PC-3 (cell line): ENCODE measurements around the gene GADD45G.

Experiments
- EZH2 ChIP-seq: fragments of 300-600 bp; sonication (generic); IDR thresholded peaks from one replicate; pipeline ENCODE4 v1.6.1; 2017; ENCODE audit warnings: antibody characterized with exemption, mild to moderate bottlenecking, low read length; ENCODE audit not compliant: unreplicated experiment
- TF ChIP-seq, protein P1 (sequence below): fragments of 300-600 bp; sonication (generic); conservative IDR thresholded peaks from 2 replicates; pipeline ENCODE4 v1.5.1; 2017; ENCODE audit warnings: antibody characterized with exemption, low read depth, mild to moderate bottlenecking, low read length

DNA sequence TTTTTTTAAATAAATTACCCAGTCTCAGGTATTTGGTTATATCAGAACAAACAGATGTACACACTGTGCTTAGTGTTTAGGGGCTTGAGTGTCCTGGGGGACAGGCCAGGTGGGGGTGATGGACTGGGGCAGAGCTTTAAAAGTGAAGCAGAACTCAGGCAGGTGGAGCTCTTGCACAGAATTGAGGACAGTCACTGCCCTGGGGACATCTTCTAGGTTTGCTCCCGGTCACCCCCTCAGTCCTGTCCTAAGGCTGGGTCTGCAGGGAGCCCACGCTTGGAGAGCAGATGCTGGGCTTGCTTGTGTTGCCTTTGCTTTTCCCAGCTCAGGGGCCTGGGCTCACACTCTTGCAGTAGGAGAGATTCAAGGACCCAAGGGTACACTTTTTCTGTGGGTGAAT, 10.8 kb downstream of the GADD45G start:
- no peak for TF ChIP-seq EZH2
- TF ChIP-seq, protein P1, sequence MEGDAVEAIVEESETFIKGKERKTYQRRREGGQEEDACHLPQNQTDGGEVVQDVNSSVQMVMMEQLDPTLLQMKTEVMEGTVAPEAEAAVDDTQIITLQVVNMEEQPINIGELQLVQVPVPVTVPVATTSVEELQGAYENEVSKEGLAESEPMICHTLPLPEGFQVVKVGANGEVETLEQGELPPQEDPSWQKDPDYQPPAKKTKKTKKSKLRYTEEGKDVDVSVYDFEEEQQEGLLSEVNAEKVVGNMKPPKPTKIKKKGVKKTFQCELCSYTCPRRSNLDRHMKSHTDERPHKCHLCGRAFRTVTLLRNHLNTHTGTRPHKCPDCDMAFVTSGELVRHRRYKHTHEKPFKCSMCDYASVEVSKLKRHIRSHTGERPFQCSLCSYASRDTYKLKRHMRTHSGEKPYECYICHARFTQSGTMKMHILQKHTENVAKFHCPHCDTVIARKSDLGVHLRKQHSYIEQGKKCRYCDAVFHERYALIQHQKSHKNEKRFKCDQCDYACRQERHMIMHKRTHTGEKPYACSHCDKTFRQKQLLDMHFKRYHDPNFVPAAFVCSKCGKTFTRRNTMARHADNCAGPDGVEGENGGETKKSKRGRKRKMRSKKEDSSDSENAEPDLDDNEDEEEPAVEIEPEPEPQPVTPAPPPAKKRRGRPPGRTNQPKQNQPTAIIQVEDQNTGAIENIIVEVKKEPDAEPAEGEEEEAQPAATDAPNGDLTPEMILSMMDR = no peak
